Chondrocyte (in vitro differentiated cells): ENCODE results near the gene TAS2R16. TPM values are rescaled to one million over a fixed set of nuclear protein-coding genes. Genes with fewer than 3 reads are reported as not detected.

ENCODE experiments used
- DNase-seq: peaks from one replicate; pipeline ENCODE4 v3.0.0; 2021; ENCODE audit warnings: mixed read lengths, low spot score
- H3K27ac Mint-ChIP-seq: one replicate; pipeline ENCODE4 v1.8.0; 2021; ENCODE audit warnings: mild to moderate bottlenecking, moderate library complexity, mixed read lengths; ENCODE audit not compliant: unreplicated experiment
- H3K27me3 Mint-ChIP-seq: 2 replicates; pipeline ENCODE4 v1.8.0; 2021; ENCODE audit warnings: low read depth, mixed read lengths
- H3K36me3 Mint-ChIP-seq: 2 replicates; pipeline ENCODE4 v1.8.0; 2021; ENCODE audit warnings: low read depth, mixed read lengths
- H3K4me1 Mint-ChIP-seq: 2 replicates; pipeline ENCODE4 v1.8.0; 2021; ENCODE audit warnings: low read depth, mild to moderate bottlenecking, mixed read lengths
- H3K4me3 Mint-ChIP-seq: one replicate; pipeline ENCODE4 v1.8.0; 2021; ENCODE audit warnings: mild to moderate bottlenecking, moderate library complexity, mixed read lengths; ENCODE audit not compliant: unreplicated experiment
- H3K9me3 Mint-ChIP-seq: 2 replicates; pipeline ENCODE4 v1.8.0; 2021; ENCODE audit warnings: low read depth, mixed read lengths
- long read RNA-seq: library from polyadenylated mRNA; stranded (forward); transcript quantifications from one replicate; pipeline ENCODE4 v2.0.0, GENCODE V29; 2021
- total RNA-seq: library from RNA; stranded (reverse); gene quantifications from 3 replicates; pipeline ENCODE4 v1.2.1, GENCODE V29; 2021
- TF ChIP-seq, protein P1 (sequence below): fragments of 200-600 bp; sonication (generic); IDR thresholded peaks from 2 replicates; pipeline ENCODE4 v1.5.0; 2021; ENCODE audit warnings: antibody characterized with exemption, mild to moderate bottlenecking, moderate library complexity

Gene TAS2R16, protein sequence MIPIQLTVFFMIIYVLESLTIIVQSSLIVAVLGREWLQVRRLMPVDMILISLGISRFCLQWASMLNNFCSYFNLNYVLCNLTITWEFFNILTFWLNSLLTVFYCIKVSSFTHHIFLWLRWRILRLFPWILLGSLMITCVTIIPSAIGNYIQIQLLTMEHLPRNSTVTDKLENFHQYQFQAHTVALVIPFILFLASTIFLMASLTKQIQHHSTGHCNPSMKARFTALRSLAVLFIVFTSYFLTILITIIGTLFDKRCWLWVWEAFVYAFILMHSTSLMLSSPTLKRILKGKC
- not detected in 3 replicates for total RNA-seq
- long read RNA-seq = 0 reads

DNA sequence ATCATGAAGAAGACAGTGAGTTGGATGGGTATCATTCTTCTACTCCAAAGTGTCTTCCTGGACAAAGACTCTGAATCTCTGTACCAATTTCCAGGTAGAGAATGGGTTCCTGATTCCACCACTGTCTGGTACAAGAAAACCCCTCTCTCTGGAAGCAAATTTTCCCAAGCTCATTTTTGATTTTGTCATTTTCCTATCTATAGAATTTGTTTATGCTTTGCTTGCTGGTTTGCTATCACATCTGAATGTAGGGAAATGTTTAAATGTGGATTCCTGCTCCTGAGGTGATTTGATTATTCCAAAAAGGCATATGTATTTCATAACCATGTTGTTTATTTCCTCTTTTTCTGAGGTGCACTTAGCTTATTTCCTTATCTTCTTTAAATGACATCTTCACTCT is at the start of gene TAS2R16:
Gene TAS2R16 (minus strand): TSS at position 101 of the 400 bp plus-strand sequence. CDS start 66 bp downstream, at position 35.
- DNase-seq = no peak

DNA sequence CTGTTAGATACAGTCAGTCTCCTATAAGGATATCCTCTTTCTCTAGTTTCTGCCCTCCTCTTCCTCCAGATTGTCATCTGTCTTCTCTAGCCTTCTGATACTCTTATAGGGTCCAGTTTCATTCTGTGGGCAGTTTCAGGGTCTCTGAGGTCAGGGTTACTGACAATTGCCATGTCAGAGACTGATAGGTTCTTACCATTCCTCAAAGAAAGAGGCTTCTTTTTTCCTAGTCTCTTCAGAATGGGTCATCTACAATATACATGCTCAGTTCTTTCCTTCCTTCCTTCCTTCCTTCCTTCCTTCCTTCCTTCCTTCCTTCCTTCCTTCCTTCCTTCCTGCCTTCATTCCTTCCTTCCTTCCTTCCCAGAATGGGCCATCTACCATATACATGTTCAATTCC is 48.1 kb upstream of the TAS2R16 start:
- Mint-ChIP-seq H3K27ac (no peak overlapping the region), H3K9me3 (peaks cover 14% of the 10 kb centered on the region), H3K36me3 (peaks cover 1% of the 10 kb centered on the region), H3K4me3 (no peak overlapping the region), H3K27me3 (no peaks in the 10 kb centered on the region), H3K4me1 (no peaks in the 10 kb centered on the region)
- no peak for DNase-seq
- TF ChIP-seq, protein P1, sequence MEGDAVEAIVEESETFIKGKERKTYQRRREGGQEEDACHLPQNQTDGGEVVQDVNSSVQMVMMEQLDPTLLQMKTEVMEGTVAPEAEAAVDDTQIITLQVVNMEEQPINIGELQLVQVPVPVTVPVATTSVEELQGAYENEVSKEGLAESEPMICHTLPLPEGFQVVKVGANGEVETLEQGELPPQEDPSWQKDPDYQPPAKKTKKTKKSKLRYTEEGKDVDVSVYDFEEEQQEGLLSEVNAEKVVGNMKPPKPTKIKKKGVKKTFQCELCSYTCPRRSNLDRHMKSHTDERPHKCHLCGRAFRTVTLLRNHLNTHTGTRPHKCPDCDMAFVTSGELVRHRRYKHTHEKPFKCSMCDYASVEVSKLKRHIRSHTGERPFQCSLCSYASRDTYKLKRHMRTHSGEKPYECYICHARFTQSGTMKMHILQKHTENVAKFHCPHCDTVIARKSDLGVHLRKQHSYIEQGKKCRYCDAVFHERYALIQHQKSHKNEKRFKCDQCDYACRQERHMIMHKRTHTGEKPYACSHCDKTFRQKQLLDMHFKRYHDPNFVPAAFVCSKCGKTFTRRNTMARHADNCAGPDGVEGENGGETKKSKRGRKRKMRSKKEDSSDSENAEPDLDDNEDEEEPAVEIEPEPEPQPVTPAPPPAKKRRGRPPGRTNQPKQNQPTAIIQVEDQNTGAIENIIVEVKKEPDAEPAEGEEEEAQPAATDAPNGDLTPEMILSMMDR = no peak

More for the DNA sequence above, at the start of gene TAS2R16:
- no peaks in the 10 kb centered on the region for H3K9me3 Mint-ChIP-seq
- TF ChIP-seq, protein P1 = no peak
- H3K4me3 Mint-ChIP-seq = no peak within 1 kb of the TSS
- no peaks in the 10 kb centered on the region for H3K27me3 Mint-ChIP-seq
- H3K36me3 Mint-ChIP-seq = no peaks in the 10 kb centered on the region
- no peak within 1 kb of the TSS for H3K27ac Mint-ChIP-seq
- no peaks in the 10 kb centered on the region for H3K4me1 Mint-ChIP-seq

DNA sequence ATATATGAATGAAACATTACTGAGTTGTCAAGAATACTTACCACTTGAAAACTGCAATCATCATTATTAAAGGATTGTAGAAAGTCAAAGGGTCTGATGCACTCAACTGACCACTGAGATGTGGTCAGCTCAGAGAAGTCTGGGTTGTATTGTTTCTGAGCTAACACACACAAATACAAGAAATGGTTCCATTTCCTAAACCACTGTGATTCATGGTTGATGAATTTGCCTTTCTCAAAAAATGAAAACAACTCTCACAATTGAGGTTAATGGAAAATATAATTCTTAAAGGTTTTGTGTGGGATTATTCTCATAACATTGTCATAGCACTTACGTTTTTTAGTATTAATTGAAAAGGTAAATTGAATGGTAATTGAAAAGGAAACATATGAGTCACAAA is 45.6 kb upstream of the TAS2R16 start:
- Mint-ChIP-seq H3K36me3 (no peaks in the 10 kb centered on the region), H3K4me3 (no peak overlapping the region), H3K27me3 (no peaks in the 10 kb centered on the region), H3K9me3 (peaks cover 3% of the 10 kb centered on the region), H3K4me1 (no peaks in the 10 kb centered on the region), H3K27ac (no peak overlapping the region)
- DNase-seq = no peak
- TF ChIP-seq, protein P1 = no peak

DNA sequence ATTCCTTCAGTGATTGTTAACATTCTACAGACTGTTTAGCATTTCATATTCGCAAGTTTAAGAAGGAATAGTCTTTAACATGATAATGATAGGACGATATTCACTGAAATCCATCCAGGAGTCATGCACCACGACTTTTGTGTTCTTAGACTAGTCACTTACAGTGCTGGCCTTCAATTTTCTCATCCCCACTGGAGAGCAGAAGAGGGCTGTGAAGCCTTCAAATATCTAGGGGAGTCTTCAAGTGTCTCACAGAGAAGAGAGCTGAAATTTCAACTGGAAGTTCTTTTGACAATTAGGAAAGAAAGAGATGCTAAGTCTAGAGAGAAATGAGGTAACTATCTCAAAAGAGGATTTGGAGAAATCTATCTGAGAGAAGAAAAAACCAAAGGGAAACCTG is 43.8 kb upstream of the TAS2R16 start:
- DNase-seq = no peak
- Mint-ChIP-seq H3K27ac (no peak overlapping the region), H3K4me3 (no peak overlapping the region), H3K36me3 (no peaks in the 10 kb centered on the region), H3K9me3 (peaks cover 8% of the 10 kb centered on the region), H3K4me1 (no peaks in the 10 kb centered on the region), H3K27me3 (no peaks in the 10 kb centered on the region)
- TF ChIP-seq, protein P1 = no peak

DNA sequence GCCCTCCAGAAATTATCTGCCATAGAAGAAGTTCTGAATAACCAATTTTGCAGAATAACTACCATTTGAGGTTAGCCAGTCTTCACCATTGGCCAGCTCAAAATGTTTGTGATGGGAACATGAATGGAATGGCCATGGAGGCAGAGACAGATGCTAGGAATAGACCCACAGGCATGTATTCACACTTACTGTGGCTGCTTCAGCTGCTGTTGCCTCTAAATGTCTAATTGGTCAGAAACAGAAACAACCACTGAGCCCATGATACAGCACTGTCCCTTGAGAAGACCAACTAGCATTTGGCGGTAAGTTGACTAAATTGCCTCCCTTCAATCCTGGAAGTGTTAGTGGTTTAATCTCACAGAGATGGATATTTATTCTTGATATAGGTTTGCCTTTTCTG is 38.6 kb upstream of the TAS2R16 start:
- H3K9me3 Mint-ChIP-seq = peaks cover 32% of the 10 kb centered on the region
- DNase-seq = no peak
- H3K27ac Mint-ChIP-seq = no peak overlapping the region
- no peaks in the 10 kb centered on the region for H3K4me1 Mint-ChIP-seq
- TF ChIP-seq, protein P1 = no peak
- no peak overlapping the region for H3K4me3 Mint-ChIP-seq
- H3K36me3 Mint-ChIP-seq = no peaks in the 10 kb centered on the region
- no peaks in the 10 kb centered on the region for H3K27me3 Mint-ChIP-seq
